ENCODE data around the gene GNAQ. TPM values are rescaled to one million over a fixed set of nuclear protein-coding genes. Genes with fewer than 3 reads are reported as not detected.

Gene GNAQ
- total RNA-seq, 1 donor from 2014 or later = 64.9 TPM

DNA sequence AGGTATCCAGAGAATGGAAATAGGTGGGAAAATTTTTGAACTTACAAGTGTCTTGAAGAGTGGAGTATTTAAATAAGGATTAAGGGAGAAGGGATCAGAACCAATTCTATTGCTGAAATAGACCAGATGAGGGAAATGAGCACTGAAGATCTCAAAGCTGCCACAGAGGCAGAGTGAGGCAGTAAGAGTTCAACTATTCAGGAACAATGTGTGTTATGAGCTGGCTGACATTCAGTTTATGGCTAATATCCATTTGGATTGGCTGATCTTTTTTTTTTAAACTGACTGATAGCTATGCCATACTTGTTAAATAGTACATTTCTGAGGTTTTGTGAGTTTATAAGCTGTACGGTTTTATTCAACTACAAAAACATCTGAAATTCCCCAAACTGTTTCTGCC lies 288.2 kb downstream of the GNAQ start:
- Mint-ChIP-seq H3K36me3 (ENCODE audit: insufficient read depth) (peaks cover 5% of the 10 kb centered on the region), H3K27ac (no peak overlapping the region), H3K27me3 (no peaks in the 10 kb centered on the region), H3K4me3 (ENCODE audit: low read depth) (no peak overlapping the region), H3K4me1 (ENCODE audit: low read depth) (peaks cover 15% of the 10 kb centered on the region), H3K9me3 (ENCODE audit: low read depth) (no peaks in the 10 kb centered on the region)
- TF ChIP-seq, protein P1, sequence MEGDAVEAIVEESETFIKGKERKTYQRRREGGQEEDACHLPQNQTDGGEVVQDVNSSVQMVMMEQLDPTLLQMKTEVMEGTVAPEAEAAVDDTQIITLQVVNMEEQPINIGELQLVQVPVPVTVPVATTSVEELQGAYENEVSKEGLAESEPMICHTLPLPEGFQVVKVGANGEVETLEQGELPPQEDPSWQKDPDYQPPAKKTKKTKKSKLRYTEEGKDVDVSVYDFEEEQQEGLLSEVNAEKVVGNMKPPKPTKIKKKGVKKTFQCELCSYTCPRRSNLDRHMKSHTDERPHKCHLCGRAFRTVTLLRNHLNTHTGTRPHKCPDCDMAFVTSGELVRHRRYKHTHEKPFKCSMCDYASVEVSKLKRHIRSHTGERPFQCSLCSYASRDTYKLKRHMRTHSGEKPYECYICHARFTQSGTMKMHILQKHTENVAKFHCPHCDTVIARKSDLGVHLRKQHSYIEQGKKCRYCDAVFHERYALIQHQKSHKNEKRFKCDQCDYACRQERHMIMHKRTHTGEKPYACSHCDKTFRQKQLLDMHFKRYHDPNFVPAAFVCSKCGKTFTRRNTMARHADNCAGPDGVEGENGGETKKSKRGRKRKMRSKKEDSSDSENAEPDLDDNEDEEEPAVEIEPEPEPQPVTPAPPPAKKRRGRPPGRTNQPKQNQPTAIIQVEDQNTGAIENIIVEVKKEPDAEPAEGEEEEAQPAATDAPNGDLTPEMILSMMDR (IDR thresholded peaks at IDR 0.05; ENCODE audit: unreplicated experiment) = no peak
- no peak for DNase-seq (ENCODE audit: low spot score, unreplicated experiment)

DNA sequence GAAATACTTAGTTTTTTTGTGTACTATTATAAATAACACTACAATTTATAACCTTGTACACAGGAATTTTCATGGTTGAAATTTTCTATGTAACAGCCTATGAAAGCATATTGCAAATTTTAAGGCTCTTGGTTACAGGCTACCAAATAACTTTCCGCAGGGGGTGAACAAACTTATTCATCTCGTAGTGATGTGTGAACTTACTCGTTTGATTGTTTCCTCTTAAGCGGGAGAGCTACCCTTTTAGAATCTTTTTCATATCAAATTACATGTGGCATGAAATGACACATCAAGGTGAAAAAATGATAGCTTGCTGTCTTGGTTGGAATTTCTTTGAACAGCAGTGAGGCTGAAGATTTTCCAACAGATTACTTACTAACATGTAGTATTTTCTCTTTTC lies 292.7 kb downstream of the GNAQ start:
- Mint-ChIP-seq H3K27me3 (no peaks in the 10 kb centered on the region), H3K36me3 (ENCODE audit: insufficient read depth) (no peaks in the 10 kb centered on the region), H3K4me1 (ENCODE audit: low read depth) (peaks cover 11% of the 10 kb centered on the region), H3K9me3 (ENCODE audit: low read depth) (no peaks in the 10 kb centered on the region), H3K27ac (no peak overlapping the region), H3K4me3 (ENCODE audit: low read depth) (no peak overlapping the region)
- no peak for DNase-seq (ENCODE audit: low spot score, unreplicated experiment)
- TF ChIP-seq, protein P1 (IDR thresholded peaks at IDR 0.05; ENCODE audit: unreplicated experiment) = no peak

DNA sequence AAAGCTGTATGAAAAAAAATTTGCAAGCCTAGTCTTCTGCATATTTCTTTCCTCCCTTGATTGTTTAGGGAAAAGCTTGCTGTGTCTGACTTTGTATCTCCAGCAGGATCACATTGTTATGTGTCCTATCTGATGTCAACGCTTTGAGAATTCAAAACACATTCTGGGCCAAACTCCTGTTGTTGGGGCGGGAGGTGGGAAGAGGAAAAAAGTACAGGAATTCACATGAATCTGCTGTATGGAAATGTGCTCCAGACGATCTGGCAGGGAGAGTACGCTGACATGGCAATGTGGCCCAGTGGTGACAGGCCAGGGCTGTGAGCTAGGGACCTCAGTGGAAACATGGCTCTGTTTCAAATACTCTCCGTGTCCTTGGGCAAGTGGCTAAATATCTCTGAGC lies 296.1 kb downstream of the GNAQ start:
- no peaks in the 10 kb centered on the region for H3K9me3 Mint-ChIP-seq (ENCODE audit: low read depth)
- peaks cover 4% of the 10 kb centered on the region for H3K36me3 Mint-ChIP-seq (ENCODE audit: insufficient read depth)
- H3K4me3 Mint-ChIP-seq (ENCODE audit: low read depth) = no peak overlapping the region
- H3K27ac Mint-ChIP-seq = peak overlapping the region; percentile 15
- no peak for DNase-seq (ENCODE audit: low spot score, unreplicated experiment)
- peaks cover 11% of the 10 kb centered on the region for H3K4me1 Mint-ChIP-seq (ENCODE audit: low read depth)
- TF ChIP-seq, protein P1 (IDR thresholded peaks at IDR 0.05; ENCODE audit: unreplicated experiment) = no peak
- H3K27me3 Mint-ChIP-seq = no peaks in the 10 kb centered on the region

DNA sequence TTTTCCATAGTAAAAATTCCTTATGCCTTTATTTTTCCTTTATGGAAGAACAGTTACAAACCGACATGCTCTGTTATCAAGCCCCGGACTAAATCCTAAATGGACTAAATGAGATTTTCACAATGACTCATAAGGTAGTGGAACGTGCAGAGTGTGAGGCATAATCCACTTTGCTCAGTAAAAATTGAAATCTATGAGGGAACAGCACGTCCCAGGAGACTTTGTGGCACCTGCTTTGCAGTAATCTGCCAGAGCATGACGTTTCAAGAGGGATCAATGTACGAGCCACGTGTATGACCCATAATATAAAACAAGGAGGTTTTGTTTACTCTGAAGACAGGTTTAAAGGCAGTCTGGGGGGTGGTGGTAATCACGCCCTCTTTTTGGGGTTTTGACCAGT lies 299.7 kb downstream of the GNAQ start:
- no peak for DNase-seq (ENCODE audit: low spot score, unreplicated experiment)
- H3K4me1 Mint-ChIP-seq (ENCODE audit: low read depth) = peaks cover 11% of the 10 kb centered on the region
- no peaks in the 10 kb centered on the region for H3K27me3 Mint-ChIP-seq
- TF ChIP-seq, protein P1 (IDR thresholded peaks at IDR 0.05; ENCODE audit: unreplicated experiment) = no peak
- no peaks in the 10 kb centered on the region for H3K9me3 Mint-ChIP-seq (ENCODE audit: low read depth)
- H3K36me3 Mint-ChIP-seq (ENCODE audit: insufficient read depth) = peaks cover 16% of the 10 kb centered on the region
- no peak overlapping the region for H3K4me3 Mint-ChIP-seq (ENCODE audit: low read depth)
- no peak overlapping the region for H3K27ac Mint-ChIP-seq

DNA sequence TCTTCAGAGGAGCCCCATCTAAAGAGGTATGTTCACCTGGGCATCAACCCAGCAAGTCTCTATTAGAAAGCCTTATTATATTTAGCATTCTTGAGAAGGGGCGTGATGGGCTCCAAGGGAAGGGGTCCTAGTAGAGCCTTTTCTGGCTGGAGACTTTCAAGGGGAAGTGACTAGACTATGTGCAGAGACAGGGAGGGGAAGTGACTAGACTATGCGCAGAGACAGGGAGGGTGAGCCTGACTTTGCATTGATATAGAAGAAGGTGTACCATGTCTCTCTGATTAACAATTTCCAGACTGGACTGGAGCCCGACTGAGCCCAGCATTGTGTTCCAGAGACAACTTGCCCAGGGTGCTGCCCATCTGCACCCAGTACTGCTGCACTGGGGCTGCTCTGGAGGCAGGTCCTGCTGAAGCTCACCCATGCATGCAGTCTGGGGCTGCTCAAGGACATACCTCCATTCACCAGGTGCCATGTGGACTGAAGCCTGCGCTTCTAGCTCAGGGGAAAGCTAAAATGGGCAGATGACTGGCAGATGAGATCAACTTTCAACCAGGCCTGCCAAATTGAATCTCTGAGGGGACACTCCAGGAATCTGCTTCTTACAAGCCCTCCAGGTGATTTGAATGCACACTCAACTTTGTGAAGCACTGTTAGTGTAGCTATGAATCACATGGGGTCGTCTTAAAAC lies 300.5 kb downstream of the GNAQ start:
- Mint-ChIP-seq H3K27me3 (no peaks in the 10 kb centered on the region), H3K4me1 (ENCODE audit: low read depth) (peaks cover 9% of the 10 kb centered on the region), H3K4me3 (ENCODE audit: low read depth) (no peak overlapping the region), H3K36me3 (ENCODE audit: insufficient read depth) (peaks cover 20% of the 10 kb centered on the region), H3K9me3 (ENCODE audit: low read depth) (no peaks in the 10 kb centered on the region), H3K27ac (no peak overlapping the region)
- TF ChIP-seq, protein P1 (IDR thresholded peaks at IDR 0.05; ENCODE audit: unreplicated experiment) = no peak
- no peak for DNase-seq (ENCODE audit: low spot score, unreplicated experiment)

Data from progenitor cell of endocrine pancreas (in vitro differentiated cells).